Measurements from ENCODE around the gene HGD. TPM values are rescaled to one million over a fixed set of nuclear protein-coding genes. Genes with fewer than 3 reads are reported as not detected.

HGD gene, protein sequence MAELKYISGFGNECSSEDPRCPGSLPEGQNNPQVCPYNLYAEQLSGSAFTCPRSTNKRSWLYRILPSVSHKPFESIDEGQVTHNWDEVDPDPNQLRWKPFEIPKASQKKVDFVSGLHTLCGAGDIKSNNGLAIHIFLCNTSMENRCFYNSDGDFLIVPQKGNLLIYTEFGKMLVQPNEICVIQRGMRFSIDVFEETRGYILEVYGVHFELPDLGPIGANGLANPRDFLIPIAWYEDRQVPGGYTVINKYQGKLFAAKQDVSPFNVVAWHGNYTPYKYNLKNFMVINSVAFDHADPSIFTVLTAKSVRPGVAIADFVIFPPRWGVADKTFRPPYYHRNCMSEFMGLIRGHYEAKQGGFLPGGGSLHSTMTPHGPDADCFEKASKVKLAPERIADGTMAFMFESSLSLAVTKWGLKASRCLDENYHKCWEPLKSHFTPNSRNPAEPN
- total RNA-seq (0.91 and 1.4 TPM in 2 replicates), polyA plus RNA-seq (0.46 and 0.75 TPM in 2 replicates), polyA minus RNA-seq (0.78 TPM in 1 of 2 replicates, not detected in the other)
- 5.0 TPM for total RNA-seq (2013)

DNA sequence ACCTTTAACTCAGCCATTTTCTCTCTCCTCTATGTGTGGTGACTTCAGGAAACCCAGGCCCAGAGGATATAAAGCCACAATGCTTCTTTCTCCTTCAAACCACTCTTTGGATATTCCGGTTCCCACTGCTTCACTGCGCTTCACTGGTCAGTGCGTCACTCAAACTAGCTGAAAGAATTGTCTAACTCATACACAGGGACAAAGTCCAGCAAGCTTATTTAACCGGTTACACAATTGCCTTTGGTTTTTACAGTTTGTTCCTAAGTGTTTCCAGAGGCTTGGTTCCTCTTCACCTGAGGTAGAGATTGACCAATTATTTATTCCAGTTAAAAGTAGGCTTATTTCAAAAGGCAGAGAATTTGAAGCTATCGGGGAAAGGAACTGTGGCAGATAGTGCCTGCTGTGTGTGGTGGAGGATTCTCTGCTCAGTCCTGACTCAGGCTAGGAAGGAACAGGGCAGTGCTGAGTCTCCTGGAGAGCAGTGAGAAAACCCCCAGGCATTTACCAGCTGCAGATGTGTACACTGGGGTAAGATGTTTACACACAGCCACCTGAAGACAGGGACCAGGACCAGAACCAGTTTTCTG is at the start of gene HGD:
Gene HGD, minus strand, starts transcription at position 145 of the 587 bp plus-strand sequence. Its CDS starts 128 bp downstream, at position 17.
- Histone ChIP-seq H3K4me3 (ENCODE audit: control extremely low read depth in 1 of 5, extremely low read depth in 1 of 5, insufficient read depth in 1 of 5, low read depth in 2 of 5, low read length in 4 of 5) (no peak within 1 kb of the TSS), H3K27me3 (replicated peaks in 1 of 4; ENCODE audit: control extremely low read depth in 1 of 4, control insufficient read depth in 3 of 4, insufficient read depth in 4 of 4, low read length in 3 of 4) (no peaks in the 10 kb centered on the region), H2AFZ (ENCODE audit: insufficient read depth, low read depth, low read length, poor library complexity, severe bottlenecking) (no peak within 1 kb of the TSS), H3K79me2 (ENCODE audit: control insufficient read depth, insufficient read depth, low read length) (no peaks in the 10 kb centered on the region), H3K4me1 (ENCODE audit: control insufficient read depth in 2 of 2, insufficient read depth in 2 of 2, low read length in 2 of 2) (peaks cover 13 to 14% of the 10 kb centered on the region in 2 donors), H3K36me3 (replicated peaks in 1 of 2; ENCODE audit: control extremely low read depth in 1 of 2, control insufficient read depth in 1 of 2, extremely low read depth in 1 of 2, insufficient read depth in 2 of 2, low read length in 1 of 2) (no peaks in the 10 kb centered on the region), H4K20me1 (ENCODE audit: control insufficient read depth, insufficient read depth, low read length, poor library complexity, severe bottlenecking) (no peaks in the 10 kb centered on the region), H3K4me2 (replicated peaks; ENCODE audit: low read depth, low read length, poor library complexity, severe bottlenecking) (no peak within 1 kb of the TSS), H3K27ac (ENCODE audit: low read length in 2 of 2) (no peak within 1 kb of the TSS), H3K9me3 (ENCODE audit: control extremely low read depth in 1 of 3, control insufficient read depth in 2 of 3, insufficient read depth in 1 of 3, low read length in 2 of 3) (peaks cover 0 to 6% (median 0%) of the 10 kb centered on the region in 3 donors), H3K9ac (ENCODE audit: low read length) (no peak within 1 kb of the TSS)
- ChIA-PET POLR2A (no interaction called here), CTCF (interaction anchor here (1.1 kb wide), 1 partner anchor 123 kb away, joined by 3 read pairs; no protein-coding TSS in a partner anchor)
- no peak within 1 kb of the TSS for H3K4me3 Mint-ChIP-seq
- 95% methylated on average over 4 of the region's 5 CpGs for WGBS (ENCODE audit: insufficient coverage)
- no peak for TF ChIP-seq EZH2 (IDR thresholded peaks at IDR 0.05; ENCODE audit: borderline replicate concordance, insufficient read depth, low read depth, low read length, poor library complexity, severe bottlenecking)
- H3K4me1 Mint-ChIP-seq: peaks cover 22% of the 10 kb centered on the region
- no peak within 1 kb of the TSS for H3K27ac Mint-ChIP-seq
- ATAC-seq (ENCODE audit: low read depth) (no peak), DNase-seq (no peak)
- intact Hi-C loops (cut with micrococcal nuclease): no loop called here
- no peaks in the 10 kb centered on the region for H3K9me3 Mint-ChIP-seq (ENCODE audit: insufficient read depth)
- H3K27me3 Mint-ChIP-seq: no peaks in the 10 kb centered on the region

DNA sequence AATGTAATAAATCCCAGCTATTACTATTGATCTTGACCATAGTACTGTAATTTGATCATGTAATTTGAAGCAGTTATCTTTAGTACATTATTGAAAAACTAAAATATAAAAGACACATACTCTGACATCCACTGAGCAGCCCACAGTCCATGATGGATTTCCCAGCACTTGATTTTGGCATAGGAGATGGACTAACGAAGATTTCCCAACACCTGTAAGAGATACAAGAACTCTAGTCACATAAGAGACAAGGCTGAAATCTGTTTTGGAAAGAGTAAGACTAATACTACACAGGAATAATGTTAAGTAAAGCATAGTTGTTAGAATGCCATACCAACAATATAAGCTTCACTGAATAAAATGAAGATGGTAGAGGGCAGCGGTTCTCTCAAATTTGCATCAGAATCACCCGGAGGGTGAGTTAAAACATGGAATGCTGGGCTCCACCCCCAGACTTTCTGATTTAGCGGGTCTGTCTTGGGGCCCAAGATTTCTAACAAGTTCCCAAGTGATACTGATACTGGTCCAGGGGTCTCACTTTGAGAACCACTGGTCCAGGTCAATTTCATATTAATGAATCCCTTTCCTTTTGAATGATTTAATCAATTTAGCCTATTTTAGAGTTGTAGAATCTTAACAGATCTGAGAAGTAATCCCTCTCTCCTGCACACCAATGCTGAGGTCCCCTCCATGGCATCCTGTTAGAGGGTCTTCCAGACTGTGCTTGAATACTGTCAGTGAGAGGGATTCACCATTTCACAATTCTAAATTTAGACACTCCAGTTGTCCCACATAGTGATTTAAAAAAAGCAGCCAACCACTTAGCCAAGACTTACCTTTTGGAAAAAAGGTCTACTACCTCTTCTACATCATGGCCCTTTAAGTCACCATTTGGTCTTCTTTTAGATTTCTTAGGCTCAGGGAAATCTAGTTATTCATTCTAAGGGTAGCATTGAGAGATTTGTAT is 48.8 kb upstream of the HGD start:
- TF ChIP-seq EZH2 (IDR thresholded peaks at IDR 0.05; ENCODE audit: borderline replicate concordance, insufficient read depth, low read depth, low read length, poor library complexity, severe bottlenecking): no peak
- TF ChIP-seq, protein P1, sequence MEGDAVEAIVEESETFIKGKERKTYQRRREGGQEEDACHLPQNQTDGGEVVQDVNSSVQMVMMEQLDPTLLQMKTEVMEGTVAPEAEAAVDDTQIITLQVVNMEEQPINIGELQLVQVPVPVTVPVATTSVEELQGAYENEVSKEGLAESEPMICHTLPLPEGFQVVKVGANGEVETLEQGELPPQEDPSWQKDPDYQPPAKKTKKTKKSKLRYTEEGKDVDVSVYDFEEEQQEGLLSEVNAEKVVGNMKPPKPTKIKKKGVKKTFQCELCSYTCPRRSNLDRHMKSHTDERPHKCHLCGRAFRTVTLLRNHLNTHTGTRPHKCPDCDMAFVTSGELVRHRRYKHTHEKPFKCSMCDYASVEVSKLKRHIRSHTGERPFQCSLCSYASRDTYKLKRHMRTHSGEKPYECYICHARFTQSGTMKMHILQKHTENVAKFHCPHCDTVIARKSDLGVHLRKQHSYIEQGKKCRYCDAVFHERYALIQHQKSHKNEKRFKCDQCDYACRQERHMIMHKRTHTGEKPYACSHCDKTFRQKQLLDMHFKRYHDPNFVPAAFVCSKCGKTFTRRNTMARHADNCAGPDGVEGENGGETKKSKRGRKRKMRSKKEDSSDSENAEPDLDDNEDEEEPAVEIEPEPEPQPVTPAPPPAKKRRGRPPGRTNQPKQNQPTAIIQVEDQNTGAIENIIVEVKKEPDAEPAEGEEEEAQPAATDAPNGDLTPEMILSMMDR (IDR thresholded peaks at IDR 0.05): no peak
- Mint-ChIP-seq H3K27ac (no peak overlapping the region), H3K4me1 (no peaks in the 10 kb centered on the region), H3K9me3 (ENCODE audit: insufficient read depth) (peaks cover 5% of the 10 kb centered on the region), H3K27me3 (no peaks in the 10 kb centered on the region), H3K4me3 (no peak overlapping the region)
- no peaks in the 10 kb centered on the region for H3K79me2 ChIP-seq (ENCODE audit: control insufficient read depth, insufficient read depth, low read length)
- no peak overlapping the region for H3K4me2 ChIP-seq (replicated peaks; ENCODE audit: low read depth, low read length, poor library complexity, severe bottlenecking)
- no peak for ATAC-seq (ENCODE audit: low read depth)
- no peak for DNase-seq
- no peaks in the 10 kb centered on the region for H3K27me3 ChIP-seq (replicated peaks in 1 of 4; ENCODE audit: control extremely low read depth in 1 of 4, control insufficient read depth in 3 of 4, insufficient read depth in 4 of 4, low read length in 3 of 4)
- intact Hi-C loops (cut with micrococcal nuclease): no loop called here
- peaks cover 6 to 14% of the 10 kb centered on the region in 2 experiments for H3K36me3 ChIP-seq (replicated peaks in 1 of 2; ENCODE audit: control extremely low read depth in 1 of 2, control insufficient read depth in 1 of 2, extremely low read depth in 1 of 2, insufficient read depth in 2 of 2, low read length in 1 of 2)
- CTCF ChIA-PET: no interaction called here
- POLR2A ChIA-PET: no interaction called here
- H3K9ac ChIP-seq (ENCODE audit: low read length): no peak overlapping the region
- H3K27ac ChIP-seq (ENCODE audit: low read length in 2 of 2): no peak overlapping the region
- no CpG with 5 or more reads among the region's 4 CpGs for WGBS (ENCODE audit: insufficient coverage)
- H3K9me3 ChIP-seq (ENCODE audit: control extremely low read depth in 1 of 3, control insufficient read depth in 2 of 3, insufficient read depth in 1 of 3, low read length in 2 of 3): no peaks in the 10 kb centered on the region
- no peak overlapping the region for H3K4me3 ChIP-seq (ENCODE audit: control extremely low read depth in 1 of 5, extremely low read depth in 1 of 5, insufficient read depth in 1 of 5, low read depth in 2 of 5, low read length in 4 of 5)
- no peaks in the 10 kb centered on the region for H3K4me1 ChIP-seq (ENCODE audit: control insufficient read depth in 2 of 2, insufficient read depth in 2 of 2, low read length in 2 of 2)
- no peaks in the 10 kb centered on the region for H4K20me1 ChIP-seq (ENCODE audit: control insufficient read depth, insufficient read depth, low read length, poor library complexity, severe bottlenecking)
- no peak overlapping the region for H2AFZ ChIP-seq (ENCODE audit: insufficient read depth, low read depth, low read length, poor library complexity, severe bottlenecking)

Data from B cell (primary cell).